HG02678 (cell line): ENCODE data around the gene ARG2.

Experiments
- ATAC-seq: cut with Tn5 transposase; IDR thresholded peaks from one replicate; pipeline ENCODE4 v1.9.1; 2021; ENCODE audit warnings: mild to moderate bottlenecking, moderate library complexity; ENCODE audit not compliant: unreplicated experiment

Gene ARG2

GRCh38 chr14:67636361-67636919 lies 16.7 kb downstream of the ARG2 start:
- ATAC-seq, result no peak

- ATAC-seq, result no peak
Measured at GRCh38 chr14:67638642-67639041, 18.9 kb downstream of the ARG2 start.

- no peak for ATAC-seq
Measured at GRCh38 chr14:67641480-67641879, 21.8 kb downstream of the ARG2 start.

- no peak for ATAC-seq
Measured at GRCh38 chr14:67641902-67642749, 22.4 kb downstream of the ARG2 start.

GRCh38 chr14:67643713-67644112 lies 24.0 kb downstream of the ARG2 start:
- no peak for ATAC-seq

GRCh38 chr14:67644428-67644827 lies 24.7 kb downstream of the ARG2 start:
- no peak for ATAC-seq

GRCh38 chr14:67645414-67645813 lies 25.7 kb downstream of the ARG2 start:
- no peak for ATAC-seq

GRCh38 chr14:67646131-67646530 lies 26.4 kb downstream of the ARG2 start:
- ATAC-seq, result no peak

- no peak for ATAC-seq
Measured at GRCh38 chr14:67650151-67650550, 30.4 kb downstream of the ARG2 start.

- no peak for ATAC-seq
Measured at GRCh38 chr14:67650694-67651093, 31.0 kb downstream of the ARG2 start.

GRCh38 chr14:67652189-67652588 lies 32.5 kb downstream of the ARG2 start:
- no peak for ATAC-seq

- no peak for ATAC-seq
Measured at GRCh38 chr14:67653651-67654280, 34.0 kb downstream of the ARG2 start.

GRCh38 chr14:67663633-67664032 lies 43.9 kb downstream of the ARG2 start:
- ATAC-seq, result no peak

- no peak for ATAC-seq
Measured at GRCh38 chr14:67665868-67666267, 46.1 kb downstream of the ARG2 start.

GRCh38 chr14:67666750-67667449 lies 47.2 kb downstream of the ARG2 start:
- no peak for ATAC-seq

GRCh38 chr14:67668559-67668958 lies 48.8 kb downstream of the ARG2 start:
- ATAC-seq, result no peak

GRCh38 chr14:67673451-67673850 lies 53.7 kb downstream of the ARG2 start:
- ATAC-seq, result no peak

- ATAC-seq, result peak; percentile 41
Measured at GRCh38 chr14:67674139-67674479, 54.4 kb downstream of the ARG2 start.

GRCh38 chr14:67674480-67675218 lies 54.9 kb downstream of the ARG2 start, which contains the start of gene VTI1B:
Gene VTI1B, minus strand, starts transcription at chr14:67674632. Its CDS starts 143 bp downstream, at chr14:67674489.
- peak; percentile 90 for ATAC-seq

- no peak for ATAC-seq
Measured at GRCh38 chr14:67675219-67675582, 55.5 kb downstream of the ARG2 start.

- ATAC-seq, result no peak
Measured at GRCh38 chr14:67679006-67679405, 59.3 kb downstream of the ARG2 start.
